GM08714 (cell line): ENCODE measurements around the gene C9orf43.
A peak's percentile ranks its signal among the peaks of the same experiment; 100 is the strongest.
"Not testable (repeated sequence)": the region's sequence is repeated elsewhere in the genome, so short reads cannot be mapped to it uniquely, and the experiment has no call there.

ENCODE experiments used
- H3K4me3 ChIP-seq: fragments of 200-500 bp; sonication (Bioruptor generic); 2 replicates; pipeline ENCODE4 v1.5.1; 2014; ENCODE audit warnings: mild to moderate bottlenecking, low read length, inconsistent platforms
- ZNF274 ChIP-seq: IDR thresholded peaks from 2 replicates; pipeline ENCODE4 v1.6.1; 2012; ENCODE audit warnings: mild to moderate bottlenecking, low read depth, low read length

The C9orf43 gene

GRCh38 chr9:113410207-113410864, at the start of gene C9orf43, which contains the start of gene POLE3:
C9orf43 (plus strand) TSS chr9:113410747; CDS start chr9:113413494, 2,747 bp downstream.
POLE3 (minus strand) TSS chr9:113410675; CDS start chr9:113410293, 382 bp downstream.
- no peak for TF ChIP-seq ZNF274
- H3K4me3 ChIP-seq, result peak within 1 kb of the TSS; percentile 82

DNA sequence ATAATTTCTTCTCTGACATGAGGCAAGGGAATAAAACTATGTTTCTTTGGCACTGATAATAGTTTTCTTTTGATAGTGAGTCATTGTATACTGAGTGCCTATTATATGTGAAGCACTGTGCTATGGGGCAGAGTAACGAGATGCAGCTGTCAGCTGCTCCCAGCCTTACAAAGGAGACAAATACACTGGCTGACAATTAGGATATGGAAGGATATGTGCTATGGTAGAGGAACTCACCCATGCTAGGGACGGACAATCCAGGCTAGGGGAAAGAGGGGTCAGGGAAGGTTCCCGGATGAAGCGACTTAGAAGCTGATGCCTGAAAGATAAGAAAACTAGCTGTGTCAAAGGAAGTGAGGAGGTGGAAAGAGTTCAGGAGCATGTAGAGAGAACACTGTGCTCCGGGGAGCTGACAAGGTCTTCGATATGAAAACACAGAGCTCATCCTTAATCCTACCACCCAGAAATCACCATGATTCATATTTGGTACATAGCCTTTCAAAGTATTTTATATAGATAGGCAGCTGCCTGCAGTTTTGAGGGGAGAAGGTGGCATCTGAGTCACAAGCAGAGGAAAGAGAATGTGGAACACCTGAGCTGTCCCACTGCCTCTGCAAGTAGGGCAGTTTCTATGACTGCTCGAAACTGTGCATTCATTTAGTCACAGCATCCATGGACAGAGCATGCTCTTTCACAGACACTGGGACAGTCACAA, 49.1 kb upstream of the C9orf43 start:
- no peak overlapping the region for H3K4me3 ChIP-seq
- TF ChIP-seq ZNF274, result no peak

GRCh38 chr9:113363336-113363735, 47.2 kb upstream of the C9orf43 start:
- TF ChIP-seq ZNF274, result no peak
- H3K4me3 ChIP-seq, result no peak overlapping the region

DNA sequence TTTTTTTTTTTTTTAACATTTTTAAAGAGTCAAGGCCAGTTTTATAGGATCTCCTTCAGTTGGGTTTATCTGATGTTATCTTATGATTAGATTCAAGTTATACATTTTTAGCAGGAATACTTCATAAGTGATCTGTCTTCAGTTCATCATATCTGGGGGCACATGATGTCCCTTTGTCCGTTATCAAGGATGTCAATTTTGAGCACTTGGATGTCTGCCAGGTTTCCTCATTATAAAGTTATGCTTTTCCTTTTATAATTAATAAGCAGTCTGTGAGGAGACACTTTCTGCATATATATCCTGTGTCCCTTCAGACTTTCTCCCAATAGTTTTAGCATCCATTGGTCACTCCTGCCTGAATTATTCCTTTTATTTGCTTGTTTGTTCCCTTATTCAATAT, 45.6 kb upstream of the C9orf43 start:
- no peak for TF ChIP-seq ZNF274
- no peak overlapping the region for H3K4me3 ChIP-seq

DNA sequence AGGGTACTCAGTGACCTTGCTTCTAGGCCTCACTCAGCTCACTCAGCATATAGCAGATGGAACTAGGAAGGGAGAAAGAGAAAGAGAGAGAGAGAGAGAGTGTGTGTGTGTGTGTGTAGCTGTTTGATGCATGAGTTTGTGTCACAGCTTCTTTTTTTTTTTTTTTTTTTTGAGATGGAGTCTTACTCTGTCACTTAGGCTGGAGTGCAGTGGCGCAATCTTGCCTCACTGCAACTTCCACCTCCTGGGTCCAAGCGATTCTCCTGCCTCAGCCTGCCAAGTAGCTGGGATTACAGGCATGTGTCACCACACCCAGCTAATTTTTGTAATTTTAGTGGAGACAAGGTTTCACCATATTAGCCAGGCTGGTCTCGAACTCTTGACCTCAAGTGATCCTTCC, 44.9 kb upstream of the C9orf43 start:
- not testable (repeated sequence) for H3K4me3 ChIP-seq

- TF ChIP-seq ZNF274, result no peak
- no peak overlapping the region for H3K4me3 ChIP-seq
Measured at GRCh38 chr9:113368348-113368981, 42.1 kb upstream of the C9orf43 start.

DNA sequence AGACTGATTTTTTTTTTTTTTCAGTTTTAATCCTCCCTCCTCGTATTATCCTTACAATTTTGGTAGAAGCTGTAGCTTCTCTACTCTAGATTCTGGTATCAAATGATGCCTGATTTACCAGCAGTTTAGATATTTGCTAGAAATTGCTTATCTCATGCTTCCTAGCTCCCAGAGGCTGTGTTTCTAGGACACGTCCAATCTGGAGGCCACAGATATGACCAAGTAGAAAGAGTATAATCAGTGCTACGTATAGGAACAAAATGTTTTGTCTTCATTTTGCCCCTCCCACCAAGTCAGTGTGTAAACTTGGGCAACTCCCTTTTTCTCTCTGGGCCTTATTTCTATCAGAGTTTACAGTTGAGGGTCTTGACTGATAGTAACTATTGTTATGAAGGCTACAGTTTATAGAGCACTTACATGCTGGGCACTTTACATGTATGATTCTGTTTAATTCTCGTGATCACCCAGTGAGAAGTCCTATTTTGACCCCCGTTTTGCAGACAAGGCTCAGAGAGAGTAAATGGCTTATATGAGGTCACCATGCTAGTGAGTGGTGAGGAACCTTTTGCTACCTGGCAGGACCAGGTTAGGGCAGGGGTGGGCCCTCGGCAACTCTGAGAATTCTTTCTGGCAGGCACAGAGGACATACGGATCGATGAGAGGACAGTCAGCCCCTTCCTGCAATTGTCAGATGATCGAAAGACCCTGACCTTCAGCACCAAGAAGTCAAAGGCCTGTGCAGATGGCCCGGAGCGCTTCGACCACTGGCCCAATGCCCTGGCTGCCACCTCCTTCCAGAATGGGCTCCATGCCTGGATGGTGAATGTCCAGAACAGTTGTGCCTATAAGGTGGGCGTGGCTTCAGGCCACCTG, 41.3 kb upstream of the C9orf43 start:
- no peak overlapping the region for H3K4me3 ChIP-seq
- TF ChIP-seq ZNF274, result no peak

- TF ChIP-seq ZNF274, result no peak
- H3K4me3 ChIP-seq, result no peak overlapping the region
Measured at GRCh38 chr9:113369855-113370140, 40.7 kb upstream of the C9orf43 start.

- TF ChIP-seq ZNF274, result no peak
- no peak overlapping the region for H3K4me3 ChIP-seq
Measured at GRCh38 chr9:113370806-113371325, 39.7 kb upstream of the C9orf43 start.

DNA sequence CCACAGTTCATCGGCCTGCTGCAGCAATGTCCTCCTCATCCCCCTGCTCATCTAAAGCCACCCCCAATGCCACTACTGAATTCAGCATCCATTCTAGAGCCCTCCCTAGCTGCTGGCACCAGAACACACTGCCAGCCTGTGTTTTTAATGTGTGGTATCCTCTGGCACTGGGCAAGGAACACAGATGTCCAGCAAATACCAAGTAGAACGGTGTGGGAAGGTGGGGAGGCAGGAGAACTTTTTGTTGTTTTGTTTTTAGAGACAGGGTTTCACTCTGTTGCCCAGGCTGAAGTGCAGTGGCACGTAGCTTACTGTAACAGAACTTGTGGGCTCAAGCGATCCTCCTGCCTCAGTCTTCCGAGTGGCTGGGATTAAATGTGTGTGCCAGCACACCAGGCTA, 38.5 kb upstream of the C9orf43 start:
- TF ChIP-seq ZNF274, result no peak
- no peak overlapping the region for H3K4me3 ChIP-seq

- H3K4me3 ChIP-seq, result no peak overlapping the region
- TF ChIP-seq ZNF274, result no peak
Measured at GRCh38 chr9:113373256-113373655, 37.3 kb upstream of the C9orf43 start.

- no peak for TF ChIP-seq ZNF274
- H3K4me3 ChIP-seq, result no peak overlapping the region
Measured at GRCh38 chr9:113373676-113374392, 36.7 kb upstream of the C9orf43 start.
